DND-41 (cell line): ENCODE data around the gene SLC35F3.
A peak's percentile ranks its signal among the peaks of the same experiment; 100 is the strongest.

Experiments used
- ATAC-seq: fragments of 200-7000 bp; cut with Tn5 transposase; 3 replicates; pipeline ENCODE4 v1.9.1; 2021; ENCODE audit warnings: low read depth; ENCODE audit not compliant: insufficient read depth
- DNase-seq: peaks from one replicate; pipeline ENCODE4 v3.0.0-alpha.2; 2020
- H2AFZ ChIP-seq: 2 replicates; pipeline ENCODE4 v1.6.0; 2012; ENCODE audit warnings: low read depth, low read length
- H3K27ac ChIP-seq: 2 replicates; pipeline ENCODE4 v1.5.1; 2012; ENCODE audit warnings: low read length, inconsistent platforms
- H3K27me3 ChIP-seq: fragments of 200-600 bp; sonication (generic); 2 replicates; pipeline ENCODE4 v1.6.0; 2012; ENCODE audit warnings: low read length, mild to moderate bottlenecking, inconsistent platforms; ENCODE audit not compliant: insufficient read depth, poor library complexity
- H3K36me3 ChIP-seq: 2 replicates; pipeline ENCODE4 v1.5.1; 2012; ENCODE audit warnings: low read length, inconsistent platforms; ENCODE audit not compliant: insufficient read depth
- H3K4me1 ChIP-seq: 2 replicates; pipeline ENCODE4 v1.5.1; 2012; ENCODE audit warnings: mild to moderate bottlenecking, low read length; ENCODE audit not compliant: insufficient read depth
- H3K4me2 ChIP-seq: 2 replicates; pipeline ENCODE4 v1.6.0; 2012; ENCODE audit warnings: mild to moderate bottlenecking, moderate library complexity, low read length, inconsistent platforms; ENCODE audit not compliant: insufficient read depth
- H3K4me3 ChIP-seq, 2 experiments: fragments of 200-600 bp in 1 of 2; shearing (Covaris generic) in 1 of 2; 2 replicates each; pipeline ENCODE4 v1.5.1; 2012 to 2016; ENCODE audit warnings: inconsistent platforms in 2 of 2, low read length in 2 of 2, mild to moderate bottlenecking in 2 of 2, low read depth in 1 of 2, moderate library complexity in 1 of 2
- H3K79me2 ChIP-seq: 2 replicates; pipeline ENCODE4 v1.6.0; 2012; ENCODE audit warnings: low read length, inconsistent platforms; ENCODE audit not compliant: insufficient read depth
- H3K9ac ChIP-seq: 2 replicates; pipeline ENCODE4 v1.6.0; 2012; ENCODE audit warnings: low read depth, mild to moderate bottlenecking, inconsistent platforms, low read length, moderate library complexity
- H3K9me3 ChIP-seq: 2 replicates; pipeline ENCODE4 v1.5.1; 2012; ENCODE audit warnings: low read length, moderate library complexity, mild to moderate bottlenecking, inconsistent platforms; ENCODE audit not compliant: insufficient read depth, severe bottlenecking
- H4K20me1 ChIP-seq: 2 replicates; pipeline ENCODE4 v1.6.0; 2012; ENCODE audit warnings: low read length; ENCODE audit not compliant: insufficient read depth
- EZH2 ChIP-seq: IDR thresholded peaks from 3 replicates; pipeline ENCODE4 v1.6.1; 2012; ENCODE audit warnings: borderline replicate concordance, low read depth, mild to moderate bottlenecking, moderate library complexity, low read length, inconsistent platforms; ENCODE audit not compliant: severe bottlenecking
- TF ChIP-seq, protein P1 (sequence below): IDR thresholded peaks from 2 replicates; pipeline ENCODE4 v1.5.1; 2012; ENCODE audit warnings: borderline replicate concordance, low read length, moderate library complexity, mild to moderate bottlenecking; ENCODE audit not compliant: poor library complexity, severe bottlenecking; ENCODE audit errors: extremely low read depth

Gene SLC35F3

GRCh38 chr1:234240680-234241079 lies 336.2 kb downstream of the SLC35F3 start:
- no peak for ATAC-seq
- Histone ChIP-seq H2AFZ (no peak overlapping the region), H4K20me1 (no peaks in the 10 kb centered on the region), H3K4me1 (no peaks in the 10 kb centered on the region), H3K79me2 (no peaks in the 10 kb centered on the region), H3K36me3 (peaks cover 6% of the 10 kb centered on the region; the same call in 1 of the 2 replicates), H3K9ac (no peak overlapping the region), H3K4me3 (no peak overlapping the region), H3K9me3 (no peaks in the 10 kb centered on the region), H3K27me3 (no peaks in the 10 kb centered on the region), H3K4me2 (no peak overlapping the region), H3K27ac (no peak overlapping the region)
- no peak for DNase-seq
- no peak for TF ChIP-seq EZH2
- TF ChIP-seq, protein P1, sequence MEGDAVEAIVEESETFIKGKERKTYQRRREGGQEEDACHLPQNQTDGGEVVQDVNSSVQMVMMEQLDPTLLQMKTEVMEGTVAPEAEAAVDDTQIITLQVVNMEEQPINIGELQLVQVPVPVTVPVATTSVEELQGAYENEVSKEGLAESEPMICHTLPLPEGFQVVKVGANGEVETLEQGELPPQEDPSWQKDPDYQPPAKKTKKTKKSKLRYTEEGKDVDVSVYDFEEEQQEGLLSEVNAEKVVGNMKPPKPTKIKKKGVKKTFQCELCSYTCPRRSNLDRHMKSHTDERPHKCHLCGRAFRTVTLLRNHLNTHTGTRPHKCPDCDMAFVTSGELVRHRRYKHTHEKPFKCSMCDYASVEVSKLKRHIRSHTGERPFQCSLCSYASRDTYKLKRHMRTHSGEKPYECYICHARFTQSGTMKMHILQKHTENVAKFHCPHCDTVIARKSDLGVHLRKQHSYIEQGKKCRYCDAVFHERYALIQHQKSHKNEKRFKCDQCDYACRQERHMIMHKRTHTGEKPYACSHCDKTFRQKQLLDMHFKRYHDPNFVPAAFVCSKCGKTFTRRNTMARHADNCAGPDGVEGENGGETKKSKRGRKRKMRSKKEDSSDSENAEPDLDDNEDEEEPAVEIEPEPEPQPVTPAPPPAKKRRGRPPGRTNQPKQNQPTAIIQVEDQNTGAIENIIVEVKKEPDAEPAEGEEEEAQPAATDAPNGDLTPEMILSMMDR: no peak

- Histone ChIP-seq H3K27ac (no peak overlapping the region), H3K4me2 (no peak overlapping the region), H4K20me1 (no peaks in the 10 kb centered on the region), H2AFZ (no peak overlapping the region), H3K27me3 (no peaks in the 10 kb centered on the region), H3K36me3 (peaks cover 6% of the 10 kb centered on the region; the same call in 1 of the 2 replicates), H3K9ac (no peak overlapping the region), H3K9me3 (no peaks in the 10 kb centered on the region), H3K79me2 (0 out of 2 replicates have a peak, but pooled peaks cover 4% of the 10 kb centered on the region), H3K4me3 (no peak overlapping the region), H3K4me1 (no peaks in the 10 kb centered on the region)
- no peak for TF ChIP-seq EZH2
- TF ChIP-seq, protein P1: no peak
- no peak for ATAC-seq
- DNase-seq: no peak
These were observed 337.5 kb downstream of the SLC35F3 start for GRCh38 chr1:234241941-234242490.

GRCh38 chr1:234243521-234244260 lies 339.2 kb downstream of the SLC35F3 start:
- Histone ChIP-seq H3K36me3 (peaks cover 6% of the 10 kb centered on the region; the same call in 1 of the 2 replicates), H4K20me1 (no peaks in the 10 kb centered on the region), H3K27me3 (no peaks in the 10 kb centered on the region), H3K4me2 (no peak overlapping the region), H3K4me3 (no peak overlapping the region), H3K27ac (no peak overlapping the region), H3K9me3 (peaks cover 4% of the 10 kb centered on the region), H3K4me1 (no peaks in the 10 kb centered on the region), H3K79me2 (0 out of 2 replicates have a peak, but pooled peaks cover 7% of the 10 kb centered on the region), H3K9ac (no peak overlapping the region), H2AFZ (no peak overlapping the region)
- ATAC-seq (peak; percentile 33; the same call in 1 of the 3 replicates), DNase-seq (no peak)
- no peak for TF ChIP-seq EZH2
- TF ChIP-seq, protein P1: no peak
